BLaER1 (cell line): ENCODE data around the gene NUDC.
A peak's percentile ranks its signal among the peaks of the same experiment; 100 is the strongest.
"Not testable (repeated sequence)": the region's sequence is repeated elsewhere in the genome, so short reads cannot be mapped to it uniquely, and the experiment has no call there.

ENCODE experiments used
- H3K27ac ChIP-seq: shearing (Covaris generic); formaldehyde crosslinking; 2 replicates; pipeline ENCODE4 v1.8.1; 2022
- H3K27me3 ChIP-seq: shearing (Covaris generic); formaldehyde crosslinking; 2 replicates; pipeline ENCODE4 v1.8.1; 2022
- H3K36me3 ChIP-seq: shearing (Covaris generic); formaldehyde crosslinking; 2 replicates; pipeline ENCODE4 v1.8.1; 2022
- H3K4me1 ChIP-seq: shearing (Covaris generic); formaldehyde crosslinking; 2 replicates; pipeline ENCODE4 v1.8.1; 2022
- H3K4me2 ChIP-seq: shearing (Covaris generic); formaldehyde crosslinking; 2 replicates; pipeline ENCODE4 v1.8.1; 2022
- H3K4me3 ChIP-seq: shearing (Covaris generic); formaldehyde crosslinking; 2 replicates; pipeline ENCODE4 v1.8.1; 2022
- H3K9ac ChIP-seq: shearing (Covaris generic); formaldehyde crosslinking; 2 replicates; pipeline ENCODE4 v1.8.1; 2022
- H3K9me3 ChIP-seq: shearing (Covaris generic); formaldehyde crosslinking; 2 replicates; pipeline ENCODE4 v1.8.1; 2022
- H4K20me1 ChIP-seq: shearing (Covaris generic); formaldehyde crosslinking; 2 replicates; pipeline ENCODE4 v1.8.1; 2022
- Cebpa-rat ChIP-seq: shearing (Covaris generic); IDR thresholded peaks from 2 replicates; pipeline ENCODE4 v1.8.1; 2022

The NUDC gene

GRCh38 chr1:26976621-26977510 lies 55.3 kb downstream of the NUDC start:
- Histone ChIP-seq H3K27me3 (no peaks in the 10 kb centered on the region), H3K4me3 (no peak overlapping the region), H3K4me1 (peaks cover 15% of the 10 kb centered on the region), H3K9me3 (no peaks in the 10 kb centered on the region), H4K20me1 (no peaks in the 10 kb centered on the region), H3K9ac (no peak overlapping the region), H3K27ac (no peak overlapping the region), H3K36me3 (no peaks in the 10 kb centered on the region), H3K4me2 (no peak overlapping the region)
- no peak for TF ChIP-seq Cebpa-rat

GRCh38 chr1:26978901-26979300 lies 57.4 kb downstream of the NUDC start:
- no peak for TF ChIP-seq Cebpa-rat
- H3K36me3 ChIP-seq: no peaks in the 10 kb centered on the region
- no peaks in the 10 kb centered on the region for H3K9me3 ChIP-seq

GRCh38 chr1:26981146-26981846 lies 59.8 kb downstream of the NUDC start:
- TF ChIP-seq Cebpa-rat: no peak
- no peak overlapping the region for H3K9ac ChIP-seq

More at GRCh38 chr1:26978901-26979300, 57.4 kb downstream of the NUDC start:
- H4K20me1 ChIP-seq: no peaks in the 10 kb centered on the region
- H3K27me3 ChIP-seq: no peaks in the 10 kb centered on the region
- no peak overlapping the region for H3K4me3 ChIP-seq
- no peaks in the 10 kb centered on the region for H3K4me1 ChIP-seq
- no peak overlapping the region for H3K27ac ChIP-seq
- no peak overlapping the region for H3K9ac ChIP-seq
- no peak overlapping the region for H3K4me2 ChIP-seq

DNA sequence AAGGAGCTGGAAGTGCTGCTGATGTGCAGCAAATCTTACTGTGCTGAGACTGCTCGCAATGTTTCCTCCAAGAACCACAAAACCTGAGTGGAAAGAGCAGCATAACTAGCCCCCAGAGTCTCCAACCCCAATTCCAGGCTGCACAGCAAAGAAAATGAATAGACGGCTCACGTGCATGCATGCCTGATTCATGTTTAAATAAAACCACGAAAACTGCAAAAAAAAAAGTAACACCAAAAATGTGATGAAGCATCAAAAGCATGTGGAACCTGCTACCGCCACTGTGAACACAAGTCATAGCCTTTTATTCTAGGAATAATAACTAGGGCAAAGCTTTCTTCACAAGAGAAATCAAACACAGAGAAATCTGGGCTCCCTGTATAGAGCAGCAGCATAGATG lies 62.3 kb downstream of the NUDC start:
- Histone ChIP-seq H3K27ac (no peak overlapping the region), H3K9ac (no peak overlapping the region), H3K36me3 (no peaks in the 10 kb centered on the region), H3K9me3 (no peaks in the 10 kb centered on the region), H3K4me2 (no peak overlapping the region), H4K20me1 (no peaks in the 10 kb centered on the region), H3K4me1 (peaks cover 7% of the 10 kb centered on the region; the same call in 1 of the 2 replicates), H3K27me3 (no peaks in the 10 kb centered on the region), H3K4me3 (no peak overlapping the region)
- no peak for TF ChIP-seq Cebpa-rat

More at GRCh38 chr1:26981146-26981846, 59.8 kb downstream of the NUDC start:
- Histone ChIP-seq H3K27ac (no peak overlapping the region), H3K9me3 (no peaks in the 10 kb centered on the region), H3K36me3 (no peaks in the 10 kb centered on the region), H4K20me1 (no peaks in the 10 kb centered on the region), H3K4me3 (no peak overlapping the region), H3K4me2 (no peak overlapping the region), H3K27me3 (no peaks in the 10 kb centered on the region), H3K4me1 (no peaks in the 10 kb centered on the region)

GRCh38 chr1:26984291-26984690 lies 62.7 kb downstream of the NUDC start:
- no peak overlapping the region for H3K9ac ChIP-seq
- H4K20me1 ChIP-seq: no peaks in the 10 kb centered on the region
- H3K27ac ChIP-seq: no peak overlapping the region
- H3K27me3 ChIP-seq: no peaks in the 10 kb centered on the region
- TF ChIP-seq Cebpa-rat: no peak
- H3K4me3 ChIP-seq: no peak overlapping the region
- H3K4me2 ChIP-seq: no peak overlapping the region
- H3K9me3 ChIP-seq: no peaks in the 10 kb centered on the region
- peaks cover 9% of the 10 kb centered on the region for H3K4me1 ChIP-seq
- no peaks in the 10 kb centered on the region for H3K36me3 ChIP-seq

- Histone ChIP-seq H3K36me3 (no peaks in the 10 kb centered on the region), H3K27me3 (no peaks in the 10 kb centered on the region), H3K4me2 (peak overlapping the region; percentile 22; the same call in 1 of the 2 replicates), H3K9ac (no peak overlapping the region), H3K4me3 (no peak overlapping the region), H3K9me3 (no peaks in the 10 kb centered on the region), H4K20me1 (no peaks in the 10 kb centered on the region), H3K4me1 (peaks cover 17% of the 10 kb centered on the region), H3K27ac (no peak overlapping the region)
- TF ChIP-seq Cebpa-rat: no peak
Measured at GRCh38 chr1:26986658-26987057, 65.1 kb downstream of the NUDC start.

- Histone ChIP-seq H3K4me1 (peaks cover 29% of the 10 kb centered on the region), H3K4me2 (0 out of 2 replicates have a peak overlapping the region, but pooled peaks have one; percentile 14), H3K27me3 (peaks cover 19% of the 10 kb centered on the region)
- H3K36me3 ChIP-seq, H3K27ac ChIP-seq, H4K20me1 ChIP-seq, H3K4me3 ChIP-seq, H3K9ac ChIP-seq, H3K9me3 ChIP-seq: not testable (repeated sequence)
Measured at GRCh38 chr1:26989403-26990109, 68.0 kb downstream of the NUDC start.

DNA sequence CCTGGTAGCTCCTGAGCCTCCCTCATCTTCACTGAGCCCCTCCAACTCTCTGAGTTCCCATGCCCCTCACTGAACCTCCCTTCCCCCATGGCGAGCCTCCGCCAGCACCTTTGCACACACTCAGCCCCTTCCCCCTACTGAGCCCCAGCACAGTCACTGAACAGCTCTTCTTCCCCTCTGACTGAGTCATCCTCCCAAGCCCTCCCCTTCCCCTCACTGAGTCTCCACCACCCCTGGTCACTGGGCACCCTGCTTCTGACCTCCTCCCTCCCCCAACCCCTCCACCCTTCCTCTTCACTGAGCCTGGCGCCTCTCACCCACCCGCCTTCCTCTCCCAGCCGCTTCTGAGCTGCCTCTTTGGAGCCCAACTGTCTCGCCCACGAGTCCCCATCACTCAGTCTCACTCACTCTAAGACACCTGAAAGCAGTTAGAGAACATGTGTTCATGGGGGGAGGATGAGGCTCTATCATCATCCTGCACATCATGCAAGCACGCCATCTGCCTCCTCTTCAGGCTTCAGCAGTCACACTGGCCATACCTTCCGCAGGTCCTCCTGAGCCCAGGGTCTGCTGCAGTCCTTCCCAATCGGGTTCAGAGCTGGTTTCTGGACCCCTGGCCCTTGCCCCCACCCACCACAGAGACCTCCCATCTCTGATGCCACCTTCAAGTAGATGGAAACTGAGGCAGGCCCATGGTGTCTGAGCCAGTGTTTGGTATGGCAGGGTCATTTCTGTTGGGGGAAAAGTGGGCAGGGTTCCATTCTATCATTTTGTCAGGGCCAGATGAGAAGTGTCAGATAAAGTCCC lies 70.0 kb downstream of the NUDC start:
- Histone ChIP-seq H3K9ac (no peak overlapping the region), H4K20me1 (0 out of 2 replicates have a peak, but pooled peaks cover 12% of the 10 kb centered on the region), H3K4me1 (peaks cover 33% of the 10 kb centered on the region), H3K27ac (no peak overlapping the region), H3K4me2 (no peak overlapping the region), H3K9me3 (no peaks in the 10 kb centered on the region), H3K27me3 (peaks cover 39% of the 10 kb centered on the region), H3K4me3 (no peak overlapping the region), H3K36me3 (no peaks in the 10 kb centered on the region)
- TF ChIP-seq Cebpa-rat: no peak
